Parathyroid adenoma (tissue), 2 donors: ENCODE results near the gene SLC34A3.

ENCODE experiments used
- H2AFZ ChIP-seq: fragments of 300-600 bp; sonication (generic); one replicate; pipeline ENCODE4 v1.7.0; 2017; ENCODE audit warnings: antibody characterized with exemption, mild to moderate bottlenecking
- H3K27ac ChIP-seq: fragments of 300-600 bp; sonication (generic); one replicate; pipeline ENCODE4 v1.7.0; 2017
- H3K27me3 ChIP-seq: fragments of 300-600 bp; sonication (generic); one replicate; pipeline ENCODE4 v1.7.0; 2017; ENCODE audit warnings: low read length; ENCODE audit not compliant: control insufficient read depth, insufficient read depth
- H3K36me3 ChIP-seq: fragments of 300-600 bp; sonication (generic); one replicate; pipeline ENCODE4 v1.7.0; 2017; ENCODE audit warnings: low read length; ENCODE audit not compliant: control insufficient read depth, insufficient read depth
- H3K4me1 ChIP-seq: fragments of 300-600 bp; sonication (generic); one replicate; pipeline ENCODE4 v1.7.0; 2017; ENCODE audit warnings: control low read depth
- H3K4me2 ChIP-seq: fragments of 300-600 bp; sonication (generic); one replicate; pipeline ENCODE4 v1.7.0; 2017; ENCODE audit warnings: low read length
- H3K4me3 ChIP-seq: fragments of 300-600 bp; sonication (generic); one replicate; pipeline ENCODE4 v1.7.0; 2017; ENCODE audit warnings: low read depth, low read length
- H3K79me2 ChIP-seq: fragments of 300-600 bp; sonication (generic); one replicate; pipeline ENCODE4 v1.7.0; 2017; ENCODE audit warnings: control low read depth
- H3K9ac ChIP-seq: fragments of 300-600 bp; sonication (generic); one replicate; pipeline ENCODE4 v1.7.0; 2017; ENCODE audit warnings: mild to moderate bottlenecking
- H3K9me3 ChIP-seq: fragments of 300-600 bp; sonication (generic); one replicate; pipeline ENCODE4 v1.7.0; 2017; ENCODE audit warnings: low read length; ENCODE audit not compliant: control insufficient read depth
- TF ChIP-seq, protein P1 (sequence below): fragments of 300-600 bp; sonication (generic); IDR thresholded peaks from one replicate; pipeline ENCODE4 v1.7.0; 2017; ENCODE audit warnings: antibody characterized with exemption, mild to moderate bottlenecking
- donor health status: primary hyperparathyroidism.

SLC34A3 gene

DNA sequence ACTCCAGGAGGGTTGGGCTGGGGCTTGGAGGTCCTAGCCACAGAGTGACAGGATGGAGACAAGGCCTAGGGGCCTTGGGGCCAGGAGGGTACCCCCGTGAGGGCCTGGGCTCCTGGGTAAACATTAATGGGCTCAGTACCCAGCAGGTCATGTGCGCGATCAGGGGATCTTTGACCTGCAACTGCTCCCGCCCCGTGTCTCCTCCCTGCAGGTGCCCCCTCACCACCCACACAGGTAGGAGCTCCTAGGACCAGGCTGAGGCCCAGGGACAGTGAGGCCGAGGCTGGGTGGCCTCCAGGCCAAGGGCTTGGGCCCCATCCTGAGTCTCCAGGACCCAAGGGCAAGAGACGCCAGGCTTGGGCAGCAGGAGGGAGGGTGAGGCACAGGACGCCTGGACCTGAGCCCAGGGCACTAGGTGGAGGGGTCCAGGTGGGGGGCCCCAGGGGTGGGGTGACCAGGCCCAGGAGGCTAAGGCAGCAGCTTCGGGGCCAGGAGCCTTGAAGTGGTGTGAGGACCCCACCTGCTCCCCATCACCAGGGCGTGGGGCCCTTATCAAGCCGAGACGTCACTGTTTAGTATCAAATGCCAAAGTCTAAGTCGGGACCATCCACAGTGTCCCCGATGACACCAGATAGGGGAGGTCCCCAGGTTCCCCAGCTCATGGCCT, at the start of gene SLC34A3:
TSS of gene SLC34A3 (plus strand) at position 197 of the 667 bp plus-strand sequence. CDS start 802 bp downstream, outside the sequence.
- Histone ChIP-seq H3K79me2 (no peaks in the 10 kb centered on the region), H3K4me2 (no peak within 1 kb of the TSS), H2AFZ (no peak within 1 kb of the TSS), H3K27me3 (no peaks in the 10 kb centered on the region), H3K4me1 (peaks cover 5% of the 10 kb centered on the region), H3K9me3 (no peaks in the 10 kb centered on the region), H3K36me3 (no peaks in the 10 kb centered on the region), H3K4me3 (no peak within 1 kb of the TSS), H3K9ac (no peak within 1 kb of the TSS), H3K27ac (no peak within 1 kb of the TSS)
- TF ChIP-seq, protein P1, sequence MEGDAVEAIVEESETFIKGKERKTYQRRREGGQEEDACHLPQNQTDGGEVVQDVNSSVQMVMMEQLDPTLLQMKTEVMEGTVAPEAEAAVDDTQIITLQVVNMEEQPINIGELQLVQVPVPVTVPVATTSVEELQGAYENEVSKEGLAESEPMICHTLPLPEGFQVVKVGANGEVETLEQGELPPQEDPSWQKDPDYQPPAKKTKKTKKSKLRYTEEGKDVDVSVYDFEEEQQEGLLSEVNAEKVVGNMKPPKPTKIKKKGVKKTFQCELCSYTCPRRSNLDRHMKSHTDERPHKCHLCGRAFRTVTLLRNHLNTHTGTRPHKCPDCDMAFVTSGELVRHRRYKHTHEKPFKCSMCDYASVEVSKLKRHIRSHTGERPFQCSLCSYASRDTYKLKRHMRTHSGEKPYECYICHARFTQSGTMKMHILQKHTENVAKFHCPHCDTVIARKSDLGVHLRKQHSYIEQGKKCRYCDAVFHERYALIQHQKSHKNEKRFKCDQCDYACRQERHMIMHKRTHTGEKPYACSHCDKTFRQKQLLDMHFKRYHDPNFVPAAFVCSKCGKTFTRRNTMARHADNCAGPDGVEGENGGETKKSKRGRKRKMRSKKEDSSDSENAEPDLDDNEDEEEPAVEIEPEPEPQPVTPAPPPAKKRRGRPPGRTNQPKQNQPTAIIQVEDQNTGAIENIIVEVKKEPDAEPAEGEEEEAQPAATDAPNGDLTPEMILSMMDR = no peak

DNA sequence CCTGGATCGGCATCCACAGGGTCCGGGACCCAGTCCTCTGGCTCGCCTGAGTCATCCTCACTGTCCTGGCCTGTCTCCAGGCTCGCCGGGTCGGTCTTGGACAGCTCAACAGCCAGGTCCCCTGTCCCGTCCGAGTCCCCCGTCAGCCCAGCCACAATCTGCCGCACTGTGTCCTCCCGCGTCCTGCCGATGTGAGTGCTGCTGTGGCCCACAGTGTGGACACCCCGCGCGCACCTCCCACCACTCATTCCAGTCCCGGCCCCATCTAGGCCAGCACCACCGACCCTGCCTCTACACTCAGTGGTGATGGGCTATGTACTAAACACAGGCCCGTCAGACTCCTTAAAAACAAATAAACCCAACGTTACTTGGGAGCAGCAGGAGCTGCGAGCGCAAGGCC, 49.0 kb upstream of the SLC34A3 start:
- Histone ChIP-seq H3K4me2 (no peak overlapping the region), H2AFZ (no peak overlapping the region), H3K79me2 (no peaks in the 10 kb centered on the region), H3K9ac (no peak overlapping the region), H3K27me3 (no peaks in the 10 kb centered on the region), H3K9me3 (no peaks in the 10 kb centered on the region), H3K4me1 (no peaks in the 10 kb centered on the region), H3K4me3 (no peak overlapping the region), H3K36me3 (no peaks in the 10 kb centered on the region), H3K27ac (no peak overlapping the region)
- TF ChIP-seq, protein P1 = no peak

DNA sequence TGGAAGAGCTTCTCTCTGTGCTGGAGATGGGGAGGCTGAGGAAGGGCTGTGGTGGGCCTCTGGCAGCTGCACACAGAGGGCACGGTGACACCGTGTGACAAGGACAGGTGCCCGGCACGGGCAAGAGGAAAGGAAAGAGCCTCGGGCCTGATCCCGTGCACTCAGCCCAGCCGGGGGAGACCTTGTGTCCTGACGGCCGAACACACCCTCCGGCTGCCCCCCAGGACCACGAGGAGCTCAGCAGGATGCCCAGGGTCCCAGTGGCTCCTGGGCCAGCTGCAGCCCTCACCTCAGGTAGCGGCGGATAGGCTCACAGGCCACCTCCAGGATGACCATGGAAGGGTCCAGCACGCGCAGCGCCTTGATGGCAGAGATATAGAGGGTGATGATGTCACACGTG, 47.9 kb upstream of the SLC34A3 start:
- H3K36me3 ChIP-seq = no peaks in the 10 kb centered on the region
- no peak overlapping the region for H3K4me3 ChIP-seq
- no peak overlapping the region for H3K27ac ChIP-seq
- H2AFZ ChIP-seq = no peak overlapping the region
- H3K4me1 ChIP-seq = peaks cover 2% of the 10 kb centered on the region
- peaks cover 4% of the 10 kb centered on the region for H3K79me2 ChIP-seq
- no peaks in the 10 kb centered on the region for H3K9me3 ChIP-seq
- no peak overlapping the region for H3K9ac ChIP-seq
- TF ChIP-seq, protein P1 = no peak
- no peak overlapping the region for H3K4me2 ChIP-seq
- no peaks in the 10 kb centered on the region for H3K27me3 ChIP-seq

DNA sequence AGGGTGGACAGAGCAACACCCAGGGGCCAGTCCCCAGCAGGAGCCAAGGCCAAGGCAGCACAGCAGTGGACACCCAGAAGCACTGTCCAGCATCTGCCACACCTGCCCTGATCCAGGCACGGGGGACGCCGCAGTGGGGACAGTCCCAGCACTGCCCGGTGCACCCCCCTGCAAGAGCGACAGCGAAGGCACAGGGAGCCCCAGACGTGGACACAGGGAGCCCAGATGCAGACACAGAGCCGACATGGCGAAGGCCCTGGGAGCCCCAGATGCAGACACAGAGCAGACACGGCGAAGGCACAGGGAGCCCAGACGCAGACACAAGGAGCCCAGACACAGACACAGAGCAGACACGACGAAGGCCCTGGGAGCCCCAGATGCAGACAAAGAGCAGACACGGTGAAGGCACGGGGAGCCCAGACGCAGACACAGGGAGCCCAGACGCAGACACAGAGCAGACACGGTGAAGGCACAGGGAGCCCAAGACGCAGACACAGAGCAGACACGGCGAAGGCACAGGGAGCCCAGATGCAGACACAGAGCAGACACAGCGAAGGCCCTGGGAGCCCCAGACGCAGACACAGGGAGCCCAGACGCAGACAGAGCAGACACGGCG, 46.6 kb upstream of the SLC34A3 start:
- Histone ChIP-seq H3K4me2 (no peak overlapping the region), H3K79me2 (peaks cover 4% of the 10 kb centered on the region), H3K4me1 (peaks cover 2% of the 10 kb centered on the region), H3K4me3 (no peak overlapping the region), H3K9ac (no peak overlapping the region), H3K27ac (no peak overlapping the region), H3K27me3 (no peaks in the 10 kb centered on the region), H3K36me3 (no peaks in the 10 kb centered on the region), H2AFZ (no peak overlapping the region), H3K9me3 (no peaks in the 10 kb centered on the region)
- TF ChIP-seq, protein P1 = no peak
